ENCODE measurements around the gene SAMHD1.

DNA sequence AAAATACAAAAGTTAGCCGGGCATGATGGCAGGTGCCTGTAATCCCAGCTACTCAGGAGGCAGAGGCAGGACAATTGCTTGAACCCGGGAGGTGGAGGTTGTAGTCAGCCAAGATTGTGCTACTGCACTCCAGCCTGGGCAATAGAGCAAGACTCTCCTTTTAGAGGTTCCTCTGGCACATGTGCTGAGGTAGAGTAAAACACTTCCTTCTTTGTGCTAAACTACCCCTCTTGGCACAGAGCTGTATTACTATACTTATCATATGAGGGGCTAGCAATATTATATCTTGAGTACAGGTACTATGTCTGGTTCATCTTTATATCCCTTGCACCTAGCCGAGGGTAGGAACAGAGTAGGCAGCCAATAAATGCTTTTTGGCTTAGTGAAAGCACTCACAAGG is 40.2 kb upstream of the SAMHD1 start:
- TF ChIP-seq, protein P1, sequence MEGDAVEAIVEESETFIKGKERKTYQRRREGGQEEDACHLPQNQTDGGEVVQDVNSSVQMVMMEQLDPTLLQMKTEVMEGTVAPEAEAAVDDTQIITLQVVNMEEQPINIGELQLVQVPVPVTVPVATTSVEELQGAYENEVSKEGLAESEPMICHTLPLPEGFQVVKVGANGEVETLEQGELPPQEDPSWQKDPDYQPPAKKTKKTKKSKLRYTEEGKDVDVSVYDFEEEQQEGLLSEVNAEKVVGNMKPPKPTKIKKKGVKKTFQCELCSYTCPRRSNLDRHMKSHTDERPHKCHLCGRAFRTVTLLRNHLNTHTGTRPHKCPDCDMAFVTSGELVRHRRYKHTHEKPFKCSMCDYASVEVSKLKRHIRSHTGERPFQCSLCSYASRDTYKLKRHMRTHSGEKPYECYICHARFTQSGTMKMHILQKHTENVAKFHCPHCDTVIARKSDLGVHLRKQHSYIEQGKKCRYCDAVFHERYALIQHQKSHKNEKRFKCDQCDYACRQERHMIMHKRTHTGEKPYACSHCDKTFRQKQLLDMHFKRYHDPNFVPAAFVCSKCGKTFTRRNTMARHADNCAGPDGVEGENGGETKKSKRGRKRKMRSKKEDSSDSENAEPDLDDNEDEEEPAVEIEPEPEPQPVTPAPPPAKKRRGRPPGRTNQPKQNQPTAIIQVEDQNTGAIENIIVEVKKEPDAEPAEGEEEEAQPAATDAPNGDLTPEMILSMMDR (IDR thresholded peaks at IDR 0.05): no peak
- TF ChIP-seq POLR2A (IDR thresholded peaks at IDR 0.05): no peak
